Hematopoietic multipotent progenitor cell treated with erythropoietin and hydrocortisone succinate and interleukin-3 and kit ligand, for 4 days (in vitro differentiated cells): Measurements from ENCODE around the gene PARVG.

ENCODE experiments used
- DNase-seq: peaks from one replicate; pipeline ENCODE4 v3.0.0-alpha.2; 2015

Gene PARVG

DNA sequence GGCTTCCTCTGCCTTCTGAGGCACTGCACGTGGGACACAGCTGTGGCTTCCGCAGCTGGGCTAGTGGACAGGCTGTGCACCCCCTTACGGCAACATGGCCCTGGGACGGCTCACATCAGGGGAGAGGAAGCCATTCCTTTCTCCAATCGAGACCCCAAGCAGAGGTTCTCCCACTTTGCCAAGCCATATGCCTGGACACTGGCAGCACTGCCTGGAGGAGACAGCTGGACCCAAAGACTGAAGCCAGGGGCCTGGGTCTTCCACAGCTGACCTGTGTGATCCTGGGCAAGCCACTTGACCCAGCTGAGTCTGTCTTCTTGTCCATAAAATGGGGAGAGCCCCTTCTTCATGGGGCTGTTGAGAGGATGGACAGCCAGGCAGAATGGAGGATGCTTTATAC is 66.6 kb downstream of the PARVG start:
- no peak for DNase-seq

DNA sequence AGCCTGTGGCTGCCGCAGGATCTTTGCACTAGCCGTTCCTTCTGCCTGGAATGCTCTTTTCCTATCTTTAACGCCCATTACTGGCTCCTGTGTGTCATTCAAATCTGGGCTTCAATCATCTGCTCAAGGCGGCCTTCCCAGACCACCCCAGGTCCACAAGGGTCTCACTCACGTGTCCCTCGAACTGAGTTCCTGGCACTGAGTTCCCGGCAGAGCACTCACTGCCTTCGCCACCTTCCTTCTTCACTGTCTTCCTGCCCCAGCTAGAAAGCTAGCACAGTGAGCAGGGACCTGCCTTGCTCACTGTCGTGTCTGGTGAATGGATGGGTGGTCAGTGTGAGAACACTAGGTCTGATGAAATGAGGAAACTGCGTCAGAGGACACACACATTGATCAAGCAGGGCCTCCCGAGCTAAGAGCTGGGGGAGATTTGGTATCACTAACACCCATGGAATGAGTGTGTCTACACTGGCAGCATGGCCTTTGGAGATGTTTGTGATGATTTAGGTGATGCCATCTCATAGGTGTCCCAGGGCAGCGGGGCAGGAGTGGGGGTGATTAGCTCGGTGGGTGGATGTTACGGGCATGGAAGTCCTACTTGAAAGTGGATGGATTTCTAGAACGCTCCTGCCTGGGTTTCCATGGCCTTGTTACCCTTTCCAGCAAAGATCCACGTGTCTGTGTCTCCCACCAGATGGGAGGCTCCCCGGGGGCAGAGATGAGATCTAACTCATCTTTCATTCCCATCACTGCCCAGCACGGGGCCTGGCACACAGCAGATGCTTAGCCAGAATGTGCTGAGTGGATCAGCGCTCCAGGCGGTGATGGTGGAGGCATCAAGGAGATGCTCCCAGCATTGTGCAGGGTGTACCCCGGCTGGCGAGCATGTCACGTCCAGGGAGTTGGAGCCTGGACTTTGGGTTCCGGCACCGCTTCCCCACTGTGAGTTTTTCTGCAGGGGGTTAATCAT is 67.5 kb downstream of the PARVG start:
- DNase-seq, result no peak

DNA sequence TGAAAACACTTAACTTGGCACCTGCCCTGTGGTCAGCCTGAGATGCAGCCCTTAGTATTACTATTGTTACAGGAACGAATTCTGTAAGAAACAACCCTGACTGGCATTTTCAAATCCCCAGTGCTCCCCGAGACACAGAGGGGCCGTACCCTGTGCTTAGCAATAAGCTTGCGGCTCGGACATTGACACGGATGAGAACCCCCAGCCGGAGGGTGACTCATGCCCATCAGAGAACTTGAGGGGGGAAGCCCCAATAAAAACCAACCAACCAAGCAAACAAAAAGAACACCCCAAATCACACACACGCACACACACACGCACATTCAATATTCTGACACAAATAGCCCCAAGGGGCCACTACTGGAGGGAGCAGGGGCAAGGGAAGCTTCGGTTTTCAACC is 68.2 kb downstream of the PARVG start:
- no peak for DNase-seq

GRCh38 chr22:44249376-44250147 is 68.8 kb downstream of the PARVG start:
- DNase-seq, result no peak

DNA sequence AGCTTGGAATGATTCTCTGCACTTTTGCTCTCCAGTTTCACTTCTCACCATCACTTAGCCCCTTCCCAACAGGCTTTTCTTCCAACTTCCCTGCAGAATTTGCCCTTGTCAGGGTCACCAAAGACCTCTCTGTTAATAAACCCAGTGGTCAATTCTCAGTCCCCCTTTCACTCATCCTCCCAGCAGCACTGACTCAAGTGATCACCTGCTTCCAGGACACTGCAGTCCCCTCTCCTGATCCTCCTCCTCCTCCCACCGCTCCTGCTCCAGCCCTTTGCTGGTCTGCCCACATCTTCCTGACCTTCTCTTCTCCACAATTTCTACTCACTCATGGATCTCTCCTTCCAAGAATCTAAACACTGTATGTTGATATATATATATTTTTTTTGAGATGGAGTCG is 74.1 kb downstream of the PARVG start:
- no peak for DNase-seq

- no peak for DNase-seq
Observed at GRCh38 chr22:44256085-44256484, 75.4 kb downstream of the PARVG start.

GRCh38 chr22:44256556-44257485 is 76.1 kb downstream of the PARVG start:
- no peak for DNase-seq
